Stimulated activated naive CD8-positive, alpha-beta T cell treated with anti-CD3 and anti-CD28 coated beads, Interleukin-15, amount 100 ng/mL, for 72 hours (primary cell): ENCODE measurements around the gene UVRAG.

Experiments
- ATAC-seq: fragments of 150-1000 bp; cut with Tn5 transposase; 2 replicates; pipeline ENCODE4 v1.10.0; 2021; ENCODE audit warnings: mild to moderate bottlenecking, moderate library complexity
- DNase-seq, 2 donors: peaks; one replicate each; pipeline ENCODE4 v3.0.0; 2021 to 2022
- H3K27ac Mint-ChIP-seq, 2 donors: one replicate each; pipeline ENCODE4 v1.8.0; 2022; ENCODE audit warnings: mild to moderate bottlenecking in 2 of 2, mixed read lengths in 2 of 2, moderate library complexity in 2 of 2
- H3K27me3 Mint-ChIP-seq: one replicate; pipeline ENCODE4 v1.8.0; 2022; ENCODE audit warnings: mixed read lengths
- H3K4me1 Mint-ChIP-seq: one replicate; pipeline ENCODE4 v1.8.0; 2022; ENCODE audit warnings: mild to moderate bottlenecking, mixed read lengths
- H3K4me3 Mint-ChIP-seq, 2 donors: one replicate each; pipeline ENCODE4 v1.8.0; 2022; ENCODE audit warnings: mild to moderate bottlenecking in 2 of 2, mixed read lengths in 2 of 2, moderate library complexity in 1 of 2
- H3K9me3 Mint-ChIP-seq, 2 donors: one replicate each; pipeline ENCODE4 v1.8.0; 2022; ENCODE audit warnings: mixed read lengths in 2 of 2

UVRAG gene

GRCh38 chr11:75779960-75780359 lies 35.0 kb upstream of the UVRAG start:
- Mint-ChIP-seq H3K4me3 (no peak overlapping the region), H3K27ac (no peak overlapping the region), H3K4me1 (peaks cover 17% of the 10 kb centered on the region), H3K27me3 (no peaks in the 10 kb centered on the region), H3K9me3 (no peaks in the 10 kb centered on the region)
- ATAC-seq (no peak), DNase-seq (no peak)

DNA sequence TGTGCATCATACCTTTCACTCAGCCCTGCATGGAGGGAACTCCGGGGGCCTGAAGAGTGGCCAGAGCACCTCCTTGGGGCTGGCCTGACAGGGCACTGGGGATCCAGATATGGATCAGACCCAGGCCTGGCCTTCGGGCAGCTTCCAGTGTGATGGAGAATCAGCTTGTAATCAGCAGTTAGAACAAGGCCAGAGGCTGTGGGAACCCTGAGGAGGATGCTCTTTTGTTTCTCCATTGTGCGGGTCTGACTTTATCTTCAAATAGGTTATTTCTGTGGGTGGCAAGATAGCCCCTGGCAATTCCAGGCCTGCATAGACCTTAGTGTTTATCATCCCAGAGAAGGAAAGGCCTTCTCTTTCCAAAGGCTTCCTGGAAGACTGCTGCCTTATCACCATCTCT lies 34.1 kb upstream of the UVRAG start:
- H3K27ac Mint-ChIP-seq: no peak overlapping the region
- H3K27me3 Mint-ChIP-seq: no peaks in the 10 kb centered on the region
- DNase-seq (no peak), ATAC-seq (no peak)
- peaks cover 17% of the 10 kb centered on the region for H3K4me1 Mint-ChIP-seq
- no peak overlapping the region for H3K4me3 Mint-ChIP-seq
- no peaks in the 10 kb centered on the region for H3K9me3 Mint-ChIP-seq

DNA sequence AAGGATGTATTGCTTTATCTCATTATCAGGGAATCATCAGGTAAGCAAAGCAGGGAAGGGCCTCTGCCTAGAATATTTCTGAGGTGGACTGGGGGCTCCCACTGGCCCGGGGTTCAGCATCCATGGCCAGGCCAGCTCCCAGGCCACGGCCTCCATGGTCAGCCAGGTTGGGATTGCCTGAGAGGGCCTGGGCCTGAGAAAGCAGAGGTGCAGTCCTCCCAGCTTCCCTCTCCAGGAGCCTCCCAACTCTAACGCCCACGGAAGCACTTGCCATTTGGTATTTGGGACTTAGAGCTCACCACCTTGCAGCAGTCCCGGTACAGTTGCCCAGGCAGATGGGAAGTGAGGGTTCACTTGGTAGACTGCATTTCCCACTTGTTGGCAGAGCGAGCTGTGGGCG lies 33.7 kb upstream of the UVRAG start:
- DNase-seq (no peak), ATAC-seq (no peak)
- Mint-ChIP-seq H3K27me3 (no peaks in the 10 kb centered on the region), H3K27ac (no peak overlapping the region), H3K9me3 (no peaks in the 10 kb centered on the region), H3K4me1 (peaks cover 17% of the 10 kb centered on the region), H3K4me3 (no peak overlapping the region)

DNA sequence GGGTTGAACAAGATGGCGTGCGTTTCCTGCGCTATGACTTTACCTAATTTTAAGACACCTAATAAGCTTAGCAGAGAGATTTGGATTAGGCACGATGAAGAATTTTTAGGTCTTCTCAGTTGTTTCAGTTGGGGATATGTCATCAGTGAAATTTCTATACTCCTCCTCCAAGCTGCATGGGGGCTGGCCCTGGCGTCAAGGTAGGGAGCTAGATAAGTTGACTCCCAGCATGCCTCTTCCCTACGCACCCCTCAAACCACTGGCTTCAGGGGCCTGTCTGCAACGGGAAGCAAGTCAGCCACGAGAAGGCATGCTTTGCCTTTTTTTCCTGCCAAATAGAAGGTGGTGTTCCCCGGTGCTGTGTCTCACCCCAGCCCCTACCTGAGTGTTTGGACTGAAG lies 33.2 kb upstream of the UVRAG start:
- ATAC-seq (no peak), DNase-seq (no peak)
- Mint-ChIP-seq H3K27me3 (no peaks in the 10 kb centered on the region), H3K9me3 (no peaks in the 10 kb centered on the region), H3K4me1 (peaks cover 15% of the 10 kb centered on the region), H3K27ac (no peak overlapping the region), H3K4me3 (no peak overlapping the region)

DNA sequence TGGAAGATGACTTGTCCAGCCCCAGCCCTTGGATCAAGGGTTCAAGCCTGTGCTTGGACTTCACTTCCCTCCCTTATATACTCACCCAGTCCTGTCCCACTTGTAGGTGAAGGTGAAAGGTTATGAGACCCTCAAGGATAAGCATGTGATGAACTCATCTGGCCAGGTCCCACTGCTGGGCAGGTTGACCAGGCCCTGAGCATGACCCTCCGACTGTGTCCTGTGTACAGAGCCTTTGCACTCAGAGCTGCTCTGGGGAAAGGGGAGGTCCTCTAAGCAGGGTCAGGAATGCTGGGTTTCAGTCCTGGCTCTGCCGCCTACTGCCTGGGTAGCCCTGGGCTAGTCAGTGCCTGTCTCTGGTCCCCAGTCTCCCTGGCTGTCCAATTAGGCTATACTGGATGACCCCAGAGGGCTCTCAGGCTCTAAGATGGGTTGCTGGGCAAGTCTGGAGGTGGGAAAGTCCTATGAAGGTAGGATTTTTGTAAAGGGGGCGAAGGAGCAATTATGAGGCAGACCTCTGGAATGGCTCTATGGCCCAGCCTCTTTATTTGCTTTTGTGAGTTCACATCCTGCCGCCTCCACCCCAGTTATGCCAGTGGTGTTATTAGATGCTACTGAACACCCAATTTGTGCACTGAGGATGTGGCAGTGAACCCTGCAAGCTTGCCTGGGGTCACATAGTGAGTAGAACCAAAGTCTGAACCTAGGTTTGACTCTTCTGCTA lies 32.3 kb upstream of the UVRAG start:
- ATAC-seq: no peak
- H3K9me3 Mint-ChIP-seq: no peaks in the 10 kb centered on the region
- peaks cover 6% of the 10 kb centered on the region for H3K4me1 Mint-ChIP-seq

DNA sequence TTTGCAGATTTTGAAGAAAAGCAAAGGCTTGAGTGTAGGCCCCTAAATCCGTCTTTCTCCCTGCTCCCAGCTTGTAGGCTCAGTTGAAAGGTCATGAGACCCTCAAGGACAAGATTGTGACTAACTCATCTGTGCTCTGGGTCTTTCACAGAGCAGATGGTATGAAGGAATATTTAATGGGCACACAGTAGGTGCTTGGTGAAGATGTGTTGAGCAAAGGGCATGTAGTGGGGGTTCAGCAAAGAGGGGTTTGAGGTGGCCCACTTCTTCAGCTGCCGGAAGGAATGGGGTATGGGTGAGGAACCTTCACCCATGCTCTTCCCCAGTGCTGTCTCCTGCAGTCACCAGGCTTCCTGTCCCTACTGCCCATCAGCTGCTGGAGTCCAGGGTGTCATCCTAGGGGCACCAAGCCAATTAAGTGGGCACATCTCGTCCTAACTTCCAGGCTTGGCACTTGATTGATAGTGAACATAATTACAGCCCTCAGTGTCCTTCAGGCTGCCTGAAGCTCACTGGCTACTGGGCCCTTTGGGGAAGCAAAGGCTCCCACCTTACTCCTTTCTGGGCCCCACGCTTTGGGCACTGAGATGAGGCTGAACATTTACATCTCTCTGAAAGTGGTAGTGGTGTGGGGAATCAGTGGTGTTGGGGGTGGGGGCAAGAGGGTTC lies 31.5 kb upstream of the UVRAG start:
- no peaks in the 10 kb centered on the region for H3K4me1 Mint-ChIP-seq
- H3K27me3 Mint-ChIP-seq: no peaks in the 10 kb centered on the region
- ATAC-seq: no peak
- no peak for DNase-seq
- H3K4me3 Mint-ChIP-seq: no peak overlapping the region
- no peak overlapping the region for H3K27ac Mint-ChIP-seq
- H3K9me3 Mint-ChIP-seq: no peaks in the 10 kb centered on the region

More for the DNA sequence above, 32.3 kb upstream of the UVRAG start:
- DNase-seq: no peak
- H3K27me3 Mint-ChIP-seq: no peaks in the 10 kb centered on the region
- no peak overlapping the region for H3K27ac Mint-ChIP-seq
- H3K4me3 Mint-ChIP-seq: no peak overlapping the region

DNA sequence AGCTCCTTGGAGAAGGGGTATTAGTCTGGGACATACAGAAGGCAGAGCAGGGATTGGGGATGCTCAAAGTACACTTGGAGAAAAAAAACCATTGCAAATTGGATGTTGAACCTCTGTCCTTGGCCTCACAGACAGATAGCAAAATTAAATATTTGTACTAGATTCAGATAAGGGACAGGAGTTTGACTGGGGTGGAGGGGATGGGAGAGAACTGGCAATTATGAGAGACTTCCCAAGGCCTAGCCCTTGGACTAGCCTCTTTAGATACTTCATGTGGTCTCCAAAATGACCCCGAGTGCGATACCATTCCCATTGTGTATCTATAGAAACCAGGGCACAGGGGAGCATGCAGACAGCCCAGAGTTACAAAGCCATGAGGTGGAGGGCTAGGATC lies 30.9 kb upstream of the UVRAG start:
- DNase-seq (no peak), ATAC-seq (no peak)
- Mint-ChIP-seq H3K4me1 (no peaks in the 10 kb centered on the region), H3K27me3 (no peaks in the 10 kb centered on the region), H3K4me3 (no peak overlapping the region), H3K27ac (no peak overlapping the region), H3K9me3 (no peaks in the 10 kb centered on the region)

- Mint-ChIP-seq H3K9me3 (no peaks in the 10 kb centered on the region), H3K27me3 (no peaks in the 10 kb centered on the region), H3K4me3 (no peak overlapping the region), H3K27ac (peak overlapping the region in 1 of 2 donors; percentile 17), H3K4me1 (no peaks in the 10 kb centered on the region)
- no peak for ATAC-seq
- no peak for DNase-seq
Observed at GRCh38 chr11:75784506-75784905, 30.5 kb upstream of the UVRAG start.

DNA sequence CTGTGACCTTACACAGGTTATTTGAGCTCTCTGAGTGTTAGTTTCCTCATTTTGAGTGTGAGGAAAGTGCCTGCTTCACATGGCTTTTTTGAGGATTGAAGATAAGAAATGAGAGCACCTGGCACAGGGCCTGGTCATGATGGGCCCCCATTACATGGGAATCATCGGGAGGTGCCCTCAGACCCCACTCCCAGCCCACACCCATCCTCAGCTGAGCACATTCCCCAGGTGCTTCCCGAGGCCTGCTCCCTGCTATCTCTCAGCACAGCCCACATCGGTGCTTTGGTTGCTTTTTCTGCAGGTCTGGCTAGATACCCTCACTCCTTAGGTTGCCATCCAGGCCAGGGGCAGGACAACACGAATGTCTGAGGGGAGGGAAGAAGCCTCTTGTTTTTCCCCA lies 29.8 kb upstream of the UVRAG start:
- ATAC-seq: no peak
- Mint-ChIP-seq H3K27me3 (no peaks in the 10 kb centered on the region), H3K27ac (peak overlapping the region in 1 of 2 donors; percentile 80), H3K4me3 (no peak overlapping the region), H3K9me3 (no peaks in the 10 kb centered on the region), H3K4me1 (no peaks in the 10 kb centered on the region)
- no peak for DNase-seq

GRCh38 chr11:75786101-75786736 lies 28.8 kb upstream of the UVRAG start:
- peak overlapping the region; percentile 54 to 78 for H3K27ac Mint-ChIP-seq
- ATAC-seq (no peak), DNase-seq (no peak)
- no peaks in the 10 kb centered on the region for H3K4me1 Mint-ChIP-seq
- H3K9me3 Mint-ChIP-seq: no peaks in the 10 kb centered on the region
- no peak overlapping the region for H3K4me3 Mint-ChIP-seq
- no peaks in the 10 kb centered on the region for H3K27me3 Mint-ChIP-seq

DNA sequence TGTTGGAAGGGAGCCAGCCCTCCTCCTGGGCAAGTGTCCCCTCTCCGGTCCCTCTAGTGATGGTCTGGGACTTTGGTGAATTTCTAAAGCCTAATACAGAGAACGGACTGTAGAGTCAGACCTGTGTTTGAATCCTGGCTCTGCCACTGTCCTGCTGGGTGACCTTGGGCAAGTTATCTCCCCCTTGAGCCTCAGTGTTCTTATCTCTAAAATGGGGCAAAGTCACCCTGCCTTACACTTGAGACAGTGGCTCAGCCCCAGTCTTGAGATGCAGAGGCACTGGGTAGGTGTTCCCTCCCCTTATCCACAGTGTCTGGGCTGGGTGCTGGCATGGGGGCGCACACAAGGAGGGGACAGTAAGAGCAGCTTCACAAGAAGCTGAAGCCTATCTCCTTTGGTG lies 25.5 kb upstream of the UVRAG start:
- Mint-ChIP-seq H3K27me3 (no peaks in the 10 kb centered on the region), H3K4me3 (no peak overlapping the region), H3K4me1 (no peaks in the 10 kb centered on the region), H3K27ac (no peak overlapping the region), H3K9me3 (no peaks in the 10 kb centered on the region)
- DNase-seq (no peak), ATAC-seq (no peak)

GRCh38 chr11:75790986-75791385 lies 24.0 kb upstream of the UVRAG start:
- no peak for DNase-seq
- Mint-ChIP-seq H3K27ac (no peak overlapping the region), H3K9me3 (no peaks in the 10 kb centered on the region), H3K4me3 (no peak overlapping the region), H3K4me1 (no peaks in the 10 kb centered on the region), H3K27me3 (no peaks in the 10 kb centered on the region)
- ATAC-seq: no peak

- no peak overlapping the region for H3K27ac Mint-ChIP-seq
- no peaks in the 10 kb centered on the region for H3K4me1 Mint-ChIP-seq
- no peaks in the 10 kb centered on the region for H3K9me3 Mint-ChIP-seq
- DNase-seq: no peak
- no peaks in the 10 kb centered on the region for H3K27me3 Mint-ChIP-seq
- H3K4me3 Mint-ChIP-seq: no peak overlapping the region
- ATAC-seq: no peak
Observed at GRCh38 chr11:75792127-75792731, 22.8 kb upstream of the UVRAG start.

- DNase-seq (no peak), ATAC-seq (no peak)
- H3K4me1 Mint-ChIP-seq: no peaks in the 10 kb centered on the region
- H3K27me3 Mint-ChIP-seq: no peaks in the 10 kb centered on the region
- no peak overlapping the region for H3K4me3 Mint-ChIP-seq
- H3K9me3 Mint-ChIP-seq: no peaks in the 10 kb centered on the region
- H3K27ac Mint-ChIP-seq: no peak overlapping the region
Observed at GRCh38 chr11:75792997-75793800, 21.8 kb upstream of the UVRAG start.

DNA sequence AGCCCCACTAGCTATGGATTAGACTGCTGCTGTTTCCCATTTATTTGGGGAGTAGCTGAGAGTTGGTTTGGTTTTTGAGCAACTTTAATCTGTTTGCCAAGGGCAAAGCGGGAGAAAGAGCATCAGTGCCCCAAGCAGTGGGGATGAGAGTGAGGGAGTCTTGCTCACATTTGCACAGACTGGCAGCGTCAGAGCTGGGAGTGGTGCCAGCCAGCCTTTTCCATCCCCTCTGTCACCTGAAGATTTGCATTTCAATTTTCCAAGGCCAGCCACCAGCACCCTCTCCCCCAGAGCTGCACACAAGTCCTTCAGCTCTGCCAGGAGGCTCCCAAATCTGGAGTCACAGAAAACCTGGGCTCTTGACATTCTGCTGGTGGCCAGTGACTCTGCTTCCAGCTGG lies 21.0 kb upstream of the UVRAG start:
- no peak overlapping the region for H3K27ac Mint-ChIP-seq
- DNase-seq (no peak), ATAC-seq (no peak)
- H3K9me3 Mint-ChIP-seq: no peaks in the 10 kb centered on the region
- H3K27me3 Mint-ChIP-seq: no peaks in the 10 kb centered on the region
- no peak overlapping the region for H3K4me3 Mint-ChIP-seq
- H3K4me1 Mint-ChIP-seq: no peaks in the 10 kb centered on the region
